GM12878 (cell line): ENCODE results near the gene FTH1. TPM values are rescaled to one million over a fixed set of nuclear protein-coding genes. Genes with fewer than 3 reads are reported as not detected.

Source experiments
- FOXM1 ChIP-seq: IDR thresholded peaks from 2 replicates; pipeline ENCODE4 v1.6.1; 2012; ENCODE audit warnings: low read depth, mild to moderate bottlenecking, inconsistent platforms, low read length, moderate library complexity
- PAX5 ChIP-seq: IDR thresholded peaks from 2 replicates; pipeline ENCODE4 v1.6.1; 2011; ENCODE audit warnings: low read depth, low read length, borderline replicate concordance
- SREBF1 ChIP-seq: IDR thresholded peaks from 2 replicates; pipeline ENCODE4 v1.6.1; 2012; ENCODE audit warnings: mild to moderate bottlenecking, low read length
- SUPT20H ChIP-seq: IDR thresholded peaks from 2 replicates; pipeline ENCODE4 v1.6.1; 2011; ENCODE audit warnings: low read depth, mild to moderate bottlenecking, low read length, moderate library complexity, borderline replicate concordance; ENCODE audit not compliant: control insufficient read depth
- YY1 ChIP-seq: IDR thresholded peaks from 2 replicates; pipeline ENCODE4 v1.6.1; 2011; ENCODE audit warnings: low read depth, mild to moderate bottlenecking, low read length
- ZBTB4 ChIP-seq: fragments of 450-650 bp; formaldehyde crosslinking; IDR thresholded peaks from 2 replicates; pipeline ENCODE4 v1.4.0; 2022; ENCODE audit warnings: mild to moderate bottlenecking, moderate library complexity
- ZNF207 ChIP-seq: fragments of 450-650 bp; IDR thresholded peaks from 2 replicates; pipeline ENCODE4 v1.6.1; 2014; ENCODE audit warnings: antibody characterized with exemption, mild to moderate bottlenecking, borderline replicate concordance
- ZNF687 ChIP-seq: fragments of 450-650 bp; IDR thresholded peaks from 2 replicates; pipeline ENCODE4 v1.6.1; 2017; ENCODE audit warnings: mild to moderate bottlenecking, moderate library complexity
- ZSCAN29 ChIP-seq: fragments of 450-650 bp; IDR thresholded peaks from 2 replicates; pipeline ENCODE4 v1.6.1; 2017; ENCODE audit warnings: mild to moderate bottlenecking, moderate library complexity
- polyA plus RNA-seq, 11 experiments: library from polyadenylated mRNA; depleted of rRNA in 4 of 11; unstranded in 6 of 11; stranded (reverse) in 5 of 11; fragments of >200 nt; fragmentation: Nextera tagmentation in 4 of 11; fragmentation: Illumina TruSeq in 1 of 11; extraction: Ambion mirVana in 4 of 11; extraction: Trizol in 1 of 11; gene quantifications; 1 replicate in 1 of 11; 2 replicates in 10 of 11; pipeline versions ENCODE4 v1.2.1 to v1.2.3, GENCODE V29; 2011 to 2016; ENCODE audit warnings: inconsistent platforms in 2 of 11, missing spikeins in 2 of 11, low read depth in 1 of 11
- total RNA-seq, 4 experiments: library from RNA; depleted of rRNA in 3 of 4; stranded (reverse); fragments of >200 nt in 3 of 4; fragmentation: Illumina TruSeq in 1 of 4; extraction: Trizol in 1 of 4; gene quantifications; 2 replicates each; pipeline versions ENCODE4 v1.2.1 to v1.2.3, GENCODE V29; 2013 to 2021

FTH1 gene
- total and polyA plus RNA-seq, 10 of the 15 experiments (the other 5 are each of a cell fraction or from before 2014, with no cell fraction given): 289 to 4,154 (median 960) TPM

GRCh38 chr11:61985869-61986268 is 18.4 kb upstream of the FTH1 start (continued):
- TF ChIP-seq ZBTB4 (CRISPR knock-in tag): no peak
- TF ChIP-seq SREBF1: no peak
- no peak for TF ChIP-seq ZNF687
- no peak for TF ChIP-seq SUPT20H
- TF ChIP-seq YY1: no peak
- no peak for TF ChIP-seq ZNF207
- no peak for TF ChIP-seq ZSCAN29
- no peak for TF ChIP-seq PAX5
- TF ChIP-seq FOXM1: no peak
